HL-60 (cell line): ENCODE data around the gene ZBTB44.

Source experiments
- DNase-seq, 2 experiments: peaks; one replicate each; pipeline ENCODE4 v3.0.0-alpha.2; 2010 to 2020; ENCODE audit warnings: low read depth in 1 of 2, low spot score in 1 of 2
- H3K27ac ChIP-seq: fragments of 250-450 bp; sonication (Bioruptor Pico); replicated peaks from 2 replicates; pipeline ENCODE4 v1.5.1; 2020; ENCODE audit warnings: mild to moderate bottlenecking, moderate library complexity
- H3K27me3 ChIP-seq: fragments of 250-450 bp; sonication (Bioruptor Pico); 2 replicates; pipeline ENCODE4 v1.5.1; 2021; ENCODE audit warnings: mild to moderate bottlenecking, moderate library complexity; ENCODE audit not compliant: insufficient read depth, poor library complexity, severe bottlenecking
- H3K4me3 ChIP-seq: replicated peaks from 2 replicates; pipeline ENCODE4 v1.5.1; 2011; ENCODE audit warnings: mild to moderate bottlenecking, control low read depth, low read length; ENCODE audit not compliant: insufficient read depth
- GABPA ChIP-seq: IDR thresholded peaks from 2 replicates; pipeline ENCODE4 v1.6.1; 2012; ENCODE audit warnings: low read depth
- POLR2AphosphoS5 ChIP-seq: IDR thresholded peaks from 2 replicates; pipeline ENCODE4 v1.6.1; 2012; ENCODE audit warnings: low read depth
- SPI1 ChIP-seq: IDR thresholded peaks from 2 replicates; pipeline ENCODE4 v1.6.1; 2012; ENCODE audit warnings: low read depth, mild to moderate bottlenecking, borderline replicate concordance
- TF ChIP-seq, protein P1 (sequence below): IDR thresholded peaks from 2 replicates; pipeline ENCODE4 v1.6.1; 2012; ENCODE audit warnings: low read depth; ENCODE audit not compliant: insufficient replicate concordance
- TF ChIP-seq, protein P2 (sequence below): IDR thresholded peaks from one replicate; pipeline ENCODE4 v1.5.1; 2011; ENCODE audit warnings: low read length, control low read depth, inconsistent platforms; ENCODE audit not compliant: insufficient read depth

ZBTB44 gene

DNA sequence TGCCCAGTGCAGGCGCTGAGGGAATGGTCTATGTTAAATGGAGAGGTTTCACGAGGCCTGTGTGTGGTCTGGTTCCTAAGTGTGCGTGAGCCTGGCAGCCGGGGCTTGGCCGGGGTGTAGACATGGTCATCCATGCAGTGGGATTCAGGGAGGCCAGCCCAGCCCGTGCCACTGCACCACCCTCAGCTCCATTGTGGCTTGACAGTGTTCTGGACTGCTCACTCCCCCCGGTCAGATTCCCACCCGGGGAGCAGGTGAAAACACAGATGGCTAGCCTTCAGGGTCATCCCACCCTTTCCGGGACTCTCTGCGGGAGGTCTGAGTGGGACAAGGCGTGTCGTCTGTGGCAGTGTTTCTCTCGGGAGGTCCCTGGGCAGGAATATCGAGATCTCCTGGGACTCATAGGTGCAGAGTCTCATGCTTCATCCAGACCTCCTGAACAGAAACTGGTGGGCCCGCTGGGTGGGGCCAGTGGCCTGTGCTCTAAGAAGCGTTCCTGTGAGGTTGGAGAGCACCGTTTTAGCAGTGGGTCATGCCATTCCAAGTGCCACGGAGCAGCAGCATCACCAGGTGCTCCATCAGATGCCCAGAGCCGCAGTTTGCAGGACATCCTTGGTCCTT is 102.8 kb downstream of the ZBTB44 start:
- H3K27me3 ChIP-seq, result peaks cover 4% of the 10 kb centered on the region
- H3K4me3 ChIP-seq, result no peak overlapping the region
- H3K27ac ChIP-seq, result no peak overlapping the region
- no peak for DNase-seq
- no peak for TF ChIP-seq POLR2AphosphoS5
- no peak for TF ChIP-seq GABPA
- TF ChIP-seq, protein P1, sequence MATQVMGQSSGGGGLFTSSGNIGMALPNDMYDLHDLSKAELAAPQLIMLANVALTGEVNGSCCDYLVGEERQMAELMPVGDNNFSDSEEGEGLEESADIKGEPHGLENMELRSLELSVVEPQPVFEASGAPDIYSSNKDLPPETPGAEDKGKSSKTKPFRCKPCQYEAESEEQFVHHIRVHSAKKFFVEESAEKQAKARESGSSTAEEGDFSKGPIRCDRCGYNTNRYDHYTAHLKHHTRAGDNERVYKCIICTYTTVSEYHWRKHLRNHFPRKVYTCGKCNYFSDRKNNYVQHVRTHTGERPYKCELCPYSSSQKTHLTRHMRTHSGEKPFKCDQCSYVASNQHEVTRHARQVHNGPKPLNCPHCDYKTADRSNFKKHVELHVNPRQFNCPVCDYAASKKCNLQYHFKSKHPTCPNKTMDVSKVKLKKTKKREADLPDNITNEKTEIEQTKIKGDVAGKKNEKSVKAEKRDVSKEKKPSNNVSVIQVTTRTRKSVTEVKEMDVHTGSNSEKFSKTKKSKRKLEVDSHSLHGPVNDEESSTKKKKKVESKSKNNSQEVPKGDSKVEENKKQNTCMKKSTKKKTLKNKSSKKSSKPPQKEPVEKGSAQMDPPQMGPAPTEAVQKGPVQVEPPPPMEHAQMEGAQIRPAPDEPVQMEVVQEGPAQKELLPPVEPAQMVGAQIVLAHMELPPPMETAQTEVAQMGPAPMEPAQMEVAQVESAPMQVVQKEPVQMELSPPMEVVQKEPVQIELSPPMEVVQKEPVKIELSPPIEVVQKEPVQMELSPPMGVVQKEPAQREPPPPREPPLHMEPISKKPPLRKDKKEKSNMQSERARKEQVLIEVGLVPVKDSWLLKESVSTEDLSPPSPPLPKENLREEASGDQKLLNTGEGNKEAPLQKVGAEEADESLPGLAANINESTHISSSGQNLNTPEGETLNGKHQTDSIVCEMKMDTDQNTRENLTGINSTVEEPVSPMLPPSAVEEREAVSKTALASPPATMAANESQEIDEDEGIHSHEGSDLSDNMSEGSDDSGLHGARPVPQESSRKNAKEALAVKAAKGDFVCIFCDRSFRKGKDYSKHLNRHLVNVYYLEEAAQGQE, result no peak
- TF ChIP-seq, protein P2, sequence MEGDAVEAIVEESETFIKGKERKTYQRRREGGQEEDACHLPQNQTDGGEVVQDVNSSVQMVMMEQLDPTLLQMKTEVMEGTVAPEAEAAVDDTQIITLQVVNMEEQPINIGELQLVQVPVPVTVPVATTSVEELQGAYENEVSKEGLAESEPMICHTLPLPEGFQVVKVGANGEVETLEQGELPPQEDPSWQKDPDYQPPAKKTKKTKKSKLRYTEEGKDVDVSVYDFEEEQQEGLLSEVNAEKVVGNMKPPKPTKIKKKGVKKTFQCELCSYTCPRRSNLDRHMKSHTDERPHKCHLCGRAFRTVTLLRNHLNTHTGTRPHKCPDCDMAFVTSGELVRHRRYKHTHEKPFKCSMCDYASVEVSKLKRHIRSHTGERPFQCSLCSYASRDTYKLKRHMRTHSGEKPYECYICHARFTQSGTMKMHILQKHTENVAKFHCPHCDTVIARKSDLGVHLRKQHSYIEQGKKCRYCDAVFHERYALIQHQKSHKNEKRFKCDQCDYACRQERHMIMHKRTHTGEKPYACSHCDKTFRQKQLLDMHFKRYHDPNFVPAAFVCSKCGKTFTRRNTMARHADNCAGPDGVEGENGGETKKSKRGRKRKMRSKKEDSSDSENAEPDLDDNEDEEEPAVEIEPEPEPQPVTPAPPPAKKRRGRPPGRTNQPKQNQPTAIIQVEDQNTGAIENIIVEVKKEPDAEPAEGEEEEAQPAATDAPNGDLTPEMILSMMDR, result no peak
- TF ChIP-seq SPI1, result no peak

DNA sequence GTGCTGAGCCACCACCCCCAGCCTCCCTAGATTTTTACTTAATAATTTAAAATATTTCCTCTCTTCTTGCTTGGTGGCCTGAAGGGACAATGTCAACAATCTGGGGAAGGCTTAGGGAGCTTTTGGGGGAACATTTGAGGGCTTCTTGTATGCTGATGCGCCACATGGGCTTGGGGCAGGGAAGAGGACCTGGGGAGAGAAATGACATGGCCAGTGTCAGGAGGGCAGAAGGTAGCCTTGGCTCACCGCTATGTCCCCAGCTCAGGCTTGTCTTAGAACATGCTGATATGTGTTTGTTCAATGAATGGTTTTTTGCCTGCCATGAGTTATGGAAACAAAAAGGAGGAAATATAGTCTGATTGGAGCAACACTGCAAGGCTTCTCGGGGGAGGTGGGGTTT is 103.6 kb downstream of the ZBTB44 start:
- no peak overlapping the region for H3K4me3 ChIP-seq
- DNase-seq, result no peak
- peaks cover 4% of the 10 kb centered on the region for H3K27me3 ChIP-seq
- no peak overlapping the region for H3K27ac ChIP-seq
- TF ChIP-seq, protein P2, result no peak

DNA sequence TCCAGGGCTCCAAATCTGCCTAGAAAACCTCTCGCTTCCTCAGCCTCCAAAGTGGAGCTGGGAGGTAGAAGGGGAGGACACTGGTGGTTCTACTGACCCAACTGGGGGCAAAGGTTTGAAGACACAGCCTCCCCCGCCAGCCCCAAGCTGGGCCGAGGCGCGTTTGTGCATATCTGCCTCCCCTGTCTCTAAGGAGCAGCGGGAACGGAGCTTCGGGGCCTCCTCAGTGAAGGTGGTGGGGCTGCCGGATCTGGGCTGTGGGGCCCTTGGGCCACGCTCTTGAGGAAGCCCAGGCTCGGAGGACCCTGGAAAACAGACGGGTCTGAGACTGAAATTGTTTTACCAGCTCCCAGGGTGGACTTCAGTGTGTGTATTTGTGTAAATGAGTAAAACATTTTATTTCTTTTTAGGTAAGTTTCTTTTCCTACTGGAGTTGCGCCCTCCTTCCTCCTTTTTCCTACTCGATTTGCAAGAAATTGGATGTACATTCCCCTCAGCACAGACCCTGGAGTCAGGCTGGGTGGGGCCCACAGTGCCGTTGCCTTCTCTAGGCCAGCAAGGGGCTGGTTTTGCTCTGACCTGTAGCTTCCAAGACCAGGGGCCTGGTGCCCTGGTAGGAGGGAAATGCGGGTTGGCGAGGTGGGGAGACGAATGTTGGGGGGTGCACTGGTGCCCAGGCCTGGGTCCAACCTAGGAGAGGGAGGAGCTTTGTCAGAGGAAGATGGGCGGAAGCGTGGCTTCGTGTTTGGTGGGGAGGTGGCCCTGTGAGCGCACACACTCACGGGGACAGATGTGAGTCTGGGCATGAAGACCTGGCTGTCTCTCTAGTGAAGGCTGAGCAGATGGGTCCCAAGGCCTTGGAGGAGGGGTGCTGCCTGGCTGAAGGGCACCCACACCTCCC is 104.5 kb downstream of the ZBTB44 start:
- no peak for DNase-seq
- no peak for TF ChIP-seq GABPA
- TF ChIP-seq, protein P2, result no peak
- no peak for TF ChIP-seq POLR2AphosphoS5
- TF ChIP-seq, protein P1, result no peak
- no peak for TF ChIP-seq SPI1
- Histone ChIP-seq H3K27me3 (peaks cover 4% of the 10 kb centered on the region), H3K27ac (no peak overlapping the region), H3K4me3 (no peak overlapping the region)
